Motor neuron (in vitro differentiated cells): ENCODE data around the gene PACS1. TPM values are rescaled to one million over a fixed set of nuclear protein-coding genes. Genes with fewer than 3 reads are reported as not detected.

ENCODE experiments used
- total RNA-seq, 8 experiments: library from RNA; unstranded; fragments of 300-600 nt; gene quantifications; 2 replicates each; pipeline versions ENCODE4 v1.2.3 to v1.2.4, GENCODE V29; 2022

The PACS1 gene
- total RNA-seq, 8 experiments from 2014 or later, result 10.6 to 38.2 (median 21.7) TPM

Other genes with a start within 250 kb of the PACS1 start
- gene SNX32, start 236.3 kb upstream of the PACS1 start, total RNA-seq, result 1 to 10 TPM; 1.5 to 6.7 (median 4.2) TPM
- 1,000 to 10,000 TPM in 1 of 8 experiments, 100 to 1,000 TPM in 7; 482 to 1,056 (median 733) TPM for gene CFL1, start 212.1 kb upstream of the PACS1 start, total RNA-seq
- 10 to 100 TPM; 27.4 to 47.3 (median 42.1) TPM for gene MUS81, start 209.8 kb upstream of the PACS1 start, total RNA-seq
- gene EFEMP2, start 197.5 kb upstream of the PACS1 start, total RNA-seq, result 100 to 1,000 TPM in 1 of 8 experiments, 10 to 100 TPM in 3, 1 to 10 TPM in 4; 6.9 to 100 (median 10.4) TPM
- 1 to 10 TPM in 1 of 8 experiments, under 1 TPM in 5, not detected in 2; 0.21 to 1.7 (median 0.56) TPM for gene CTSW, start 190.4 kb upstream of the PACS1 start, total RNA-seq
- gene FIBP, start 181.8 kb upstream of the PACS1 start, total RNA-seq, result 10 to 100 TPM; 63.4 to 99.1 (median 84.6) TPM
- 10 to 100 TPM in 2 of 8 experiments, 1 to 10 TPM in 6; 3.0 to 16.0 (median 6.3) TPM for gene CCDC85B, start 179.6 kb upstream of the PACS1 start, total RNA-seq
- gene FOSL1, start 169.9 kb upstream of the PACS1 start, total RNA-seq, result 1 to 10 TPM in 4 of 8 experiments, under 1 TPM in 4; 0.33 to 8.8 (median 1.0) TPM
- 10 to 100 TPM; 10.5 to 24.5 (median 21.5) TPM for gene C11orf68, start 151.2 kb upstream of the PACS1 start, total RNA-seq
- gene DRAP1, start 150.8 kb upstream of the PACS1 start, total RNA-seq, result 100 to 1,000 TPM in 6 of 8 experiments, 10 to 100 TPM in 2; 81.0 to 228 (median 135) TPM
- 1 to 10 TPM in 1 of 8 experiments, under 1 TPM in 5, not detected in 2; 0.16 to 1.1 (median 0.57) TPM for gene TSGA10IP, start 124.8 kb upstream of the PACS1 start, total RNA-seq
- 10 to 100 TPM; 26.6 to 65.4 (median 45.5) TPM for gene SART1, start 108.5 kb upstream of the PACS1 start, total RNA-seq
- 10 to 100 TPM; 28.6 to 36.9 (median 32.0) TPM for gene EIF1AD, start 68.1 kb upstream of the PACS1 start, total RNA-seq
- 100 to 1,000 TPM in 2 of 8 experiments, 10 to 100 TPM in 6; 47.3 to 130 (median 74.7) TPM for gene BANF1, start 67.8 kb upstream of the PACS1 start, total RNA-seq
- under 1 TPM in 2 of 8 experiments, not detected in 6; 0.46 to 0.81 TPM for gene CST6, start 58.3 kb upstream of the PACS1 start, total RNA-seq
- 1 to 10 TPM in 1 of 8 experiments, under 1 TPM in 4, not detected in 3; 0.21 to 3.1 (median 0.35) TPM for gene CATSPER1, start 43.8 kb upstream of the PACS1 start, total RNA-seq
- gene GAL3ST3, start 21.1 kb upstream of the PACS1 start, total RNA-seq, result 1 to 10 TPM in 5 of 8 experiments, under 1 TPM in 2, not detected in 1; 0.15 to 8.4 (median 4.7) TPM
- 100 to 1,000 TPM; 127 to 205 (median 176) TPM for gene SF3B2, start 17.9 kb upstream of the PACS1 start, total RNA-seq
- gene KLC2, start 187.4 kb downstream of the PACS1 start, total RNA-seq, result 10 to 100 TPM in 7 of 8 experiments, 1 to 10 TPM in 1; 8.2 to 44.2 (median 28.3) TPM
- gene RAB1B, start 198.4 kb downstream of the PACS1 start, total RNA-seq, result 100 to 1,000 TPM in 2 of 8 experiments, 10 to 100 TPM in 6; 43.1 to 114 (median 88.0) TPM
- 10 to 100 TPM in 5 of 8 experiments, 1 to 10 TPM in 2, under 1 TPM in 1; 0.41 to 53.9 (median 32.4) TPM for gene CNIH2, start 207.9 kb downstream of the PACS1 start, total RNA-seq
- gene YIF1A, start 218.9 kb downstream of the PACS1 start, total RNA-seq, result 100 to 1,000 TPM in 4 of 8 experiments, 10 to 100 TPM in 4; 58.0 to 172 (median 101) TPM
- gene TMEM151A, start 221.6 kb downstream of the PACS1 start, total RNA-seq, result 1 to 10 TPM in 6 of 8 experiments, under 1 TPM in 1, not detected in 1; 0.63 to 8.3 (median 3.7) TPM
- 100 to 1,000 TPM in 1 of 8 experiments, 10 to 100 TPM in 1, 1 to 10 TPM in 3, under 1 TPM in 3; 0.27 to 126 (median 3.8) TPM for gene CD248, start 246.8 kb downstream of the PACS1 start, total RNA-seq